H1 (cell line): ENCODE measurements around the gene CDK8. TPM values are rescaled to one million over a fixed set of nuclear protein-coding genes. Genes with fewer than 3 reads are reported as not detected.

Source experiments
- CTCF ChIA-PET: fragments of 300-600 bp; sonication (Branson Sonifier 250); formaldehyde crosslinking; loops from one replicate; lab custom pipeline; 2021; ENCODE audit not compliant: partially characterized antibody; lab: Charles Lee
- POLR2A ChIA-PET: fragments of 300-600 bp; sonication (Branson Sonifier 250); formaldehyde crosslinking; loops from one replicate; lab custom pipeline; 2021; ENCODE audit warnings: inconsistent platforms; ENCODE audit not compliant: partially characterized antibody; lab: Charles Lee
- DNase-seq, 2 experiments: peaks; one replicate each; pipeline versions ENCODE4 v3.0.0 to v3.0.0-alpha.2; 2010 to 2022; ENCODE audit warnings: low spot score in 2 of 2, low read depth in 1 of 2, mixed read lengths in 1 of 2
- FAIRE-seq: peaks from 2 replicates; lab custom pipeline; 2011; peaks lifted over from hg19 to GRCh38; lab: Jason Lieb, UNC
- H2AFZ ChIP-seq: 2 replicates; pipeline ENCODE4 v1.8.1; 2012; ENCODE audit warnings: low read length, inconsistent platforms
- H2AK5ac ChIP-seq: 2 replicates; pipeline ENCODE4 v1.6.1; 2013; ENCODE audit warnings: low read depth, low read length
- H2BK120ac ChIP-seq: replicated peaks from 2 replicates; pipeline ENCODE3; 2013; ENCODE audit warnings: low read depth, low read length, inconsistent platforms
- H2BK12ac ChIP-seq: 2 replicates; pipeline ENCODE4 v1.6.1; 2013; ENCODE audit warnings: low read depth, low read length
- H2BK15ac ChIP-seq: 2 replicates; pipeline ENCODE4 v1.6.1; 2013; ENCODE audit warnings: low read length
- H2BK20ac ChIP-seq: 2 replicates; pipeline ENCODE4 v1.6.1; 2013; ENCODE audit warnings: low read length
- H2BK5ac ChIP-seq: 2 replicates; pipeline ENCODE4 v1.6.1; 2013; ENCODE audit warnings: low read depth, low read length
- H3K14ac ChIP-seq: 2 replicates; pipeline ENCODE4 v1.6.1; 2013; ENCODE audit warnings: inconsistent platforms; ENCODE audit not compliant: insufficient read length
- H3K18ac ChIP-seq: 2 replicates; pipeline ENCODE4 v1.6.1; 2013; ENCODE audit warnings: low read length; ENCODE audit errors: extremely low read depth
- H3K23ac ChIP-seq: 2 replicates; pipeline ENCODE4 v1.6.1; 2013; ENCODE audit warnings: inconsistent platforms; ENCODE audit not compliant: insufficient read length
- H3K23me2 ChIP-seq: 2 replicates; pipeline ENCODE4 v1.6.1; 2013; ENCODE audit warnings: low read depth, low read length
- H3K27ac ChIP-seq: 2 replicates; pipeline ENCODE4 v1.6.1; 2011; ENCODE audit warnings: low read depth, low read length, inconsistent platforms
- H3K27me3 ChIP-seq, 4 experiments: replicated peaks in 1 of 4; 1 replicate in 1 of 4; 2 replicates in 3 of 4; pipeline versions ENCODE4 v1.6.1 to v1.8.1; 2011 to 2013; ENCODE audit warnings: low read length in 3 of 4, mild to moderate bottlenecking in 3 of 4, inconsistent platforms in 2 of 4, mixed read lengths in 2 of 4, moderate library complexity in 1 of 4; ENCODE audit not compliant: control insufficient read depth in 3 of 4, insufficient read depth in 3 of 4; ENCODE audit errors: extremely low read depth in 1 of 4
- H3K36me3 ChIP-seq, 4 experiments: 2 replicates each; pipeline versions ENCODE4 v1.6.1 to v1.8.1; 2011 to 2013; ENCODE audit warnings: mild to moderate bottlenecking in 4 of 4, low read length in 3 of 4, moderate library complexity in 2 of 4, control low read depth in 1 of 4, inconsistent platforms in 1 of 4; ENCODE audit not compliant: insufficient read depth in 4 of 4, control insufficient read depth in 2 of 4
- H3K4ac ChIP-seq: replicated peaks from 2 replicates; pipeline ENCODE3; 2013; ENCODE audit warnings: low read length, low read depth, mixed read lengths, inconsistent platforms; ENCODE audit not compliant: insufficient read length
- H3K4me1 ChIP-seq, 4 experiments: replicated peaks in 1 of 4; 1 replicate in 1 of 4; 2 replicates in 3 of 4; pipeline versions ENCODE4 v1.6.1 to v1.8.1; 2011 to 2013; ENCODE audit warnings: low read length in 3 of 4, inconsistent platforms in 2 of 4, mixed read lengths in 1 of 4; ENCODE audit not compliant: insufficient read depth in 4 of 4, control insufficient read depth in 3 of 4
- H3K4me2 ChIP-seq, 2 experiments: 2 replicates each; pipeline versions ENCODE4 v1.6.1 to v1.8.1; 2011 to 2013; ENCODE audit warnings: low read depth in 2 of 2, low read length in 2 of 2, control low read depth in 1 of 2, inconsistent platforms in 1 of 2, mild to moderate bottlenecking in 1 of 2; ENCODE audit not compliant: insufficient read depth in 1 of 2
- H3K4me3 ChIP-seq, 4 experiments: fragments of 200-600, 300-600 bp in 1 of 4; sonication (generic), shearing (Covaris generic), sonication (Bioruptor Twin) in 1 of 4; 2 replicates each; pipeline versions ENCODE4 v1.5.1 to v1.8.1; 2011 to 2016; ENCODE audit warnings: low read length in 4 of 4, low read depth in 3 of 4, control low read depth in 2 of 4, inconsistent platforms in 2 of 4, mild to moderate bottlenecking in 2 of 4, mixed read lengths in 1 of 4, moderate library complexity in 1 of 4; ENCODE audit not compliant: insufficient read depth in 2 of 4; ENCODE audit errors: extremely low read depth in 1 of 4
- H3K56ac ChIP-seq: replicated peaks from 2 replicates; pipeline ENCODE3; 2013; ENCODE audit warnings: low read depth, mild to moderate bottlenecking, mixed read lengths, low read length, inconsistent platforms; ENCODE audit not compliant: insufficient read length
- H3K79me1 ChIP-seq: 2 replicates; pipeline ENCODE4 v1.6.1; 2013; ENCODE audit warnings: low read depth, low read length, control low read depth
- H3K79me2 ChIP-seq, 2 experiments: 2 replicates each; pipeline versions ENCODE4 v1.6.1 to v1.8.1; 2012 to 2013; ENCODE audit warnings: low read length in 2 of 2, mild to moderate bottlenecking in 2 of 2, inconsistent platforms in 1 of 2; ENCODE audit not compliant: insufficient read depth in 2 of 2, control insufficient read depth in 1 of 2
- H3K9ac ChIP-seq, 4 experiments: replicated peaks in 1 of 4; 1 replicate in 1 of 4; 2 replicates in 3 of 4; pipeline versions ENCODE4 v1.6.1 to v1.8.1; 2011 to 2013; ENCODE audit warnings: low read depth in 3 of 4, low read length in 3 of 4, control low read depth in 2 of 4, mild to moderate bottlenecking in 2 of 4, moderate library complexity in 2 of 4, inconsistent platforms in 1 of 4; ENCODE audit errors: extremely low read depth in 1 of 4
- H3K9me3 ChIP-seq, 2 experiments: 2 replicates each; pipeline versions ENCODE4 v1.6.1 to v1.8.1; 2012 to 2013; ENCODE audit warnings: mild to moderate bottlenecking in 2 of 2, moderate library complexity in 2 of 2, control low read depth in 1 of 2, inconsistent platforms in 1 of 2, low read depth in 1 of 2, low read length in 1 of 2, mixed read lengths in 1 of 2; ENCODE audit not compliant: insufficient read depth in 2 of 2
- H4K20me1 ChIP-seq, 2 experiments: replicated peaks in 1 of 2; 2 replicates each; pipeline versions ENCODE3 to v1.8.1; 2011 to 2013; ENCODE audit warnings: inconsistent platforms in 2 of 2, low read length in 2 of 2, mild to moderate bottlenecking in 1 of 2; ENCODE audit not compliant: insufficient read depth in 2 of 2, control insufficient read depth in 1 of 2
- H4K5ac ChIP-seq: 2 replicates; pipeline ENCODE4 v1.6.1; 2013; ENCODE audit warnings: low read length, low read depth, mixed read lengths, inconsistent platforms; ENCODE audit not compliant: insufficient read length
- H4K8ac ChIP-seq: 2 replicates; pipeline ENCODE4 v1.8.0; 2013; ENCODE audit warnings: mild to moderate bottlenecking, moderate library complexity, low read length, inconsistent platforms; ENCODE audit not compliant: insufficient read depth; ENCODE audit errors: extremely low read depth
- H4K91ac ChIP-seq: replicated peaks from 2 replicates; pipeline ENCODE3; 2013; ENCODE audit warnings: low read length, mixed read lengths, inconsistent platforms; ENCODE audit not compliant: insufficient read length
- CEBPB ChIP-seq: IDR thresholded peaks from 2 replicates; pipeline ENCODE4 v1.6.1; 2012; ENCODE audit warnings: low read depth, low read length
- TAF1 ChIP-seq: IDR thresholded peaks from 2 replicates; pipeline ENCODE4 v1.6.1; 2011; ENCODE audit warnings: mild to moderate bottlenecking, low read depth, low read length
- WGBS, 2 experiments: shearing (Covaris generic) in 1 of 2; methylation state at CpG; one replicate each; pipeline versions ENCODE4 v1.1.6 to v1.1.7; 2013 to 2015; ENCODE audit warnings: low lambda C conversion rate in 2 of 2, mixed read lengths in 2 of 2, inconsistent platforms in 1 of 2, low coverage in 1 of 2, missing lambda C conversion rate in 1 of 2; ENCODE audit not compliant: insufficient replicate concordance in 2 of 2, insufficient coverage in 1 of 2, insufficient read length in 1 of 2; ENCODE audit errors: extremely low coverage in 1 of 2, missing lambda C conversion rate in 1 of 2; 5-methylcytosine and 5-hydroxymethylcytosine counted together
- polyA plus RNA-seq, 7 experiments: library from polyadenylated mRNA; depleted of rRNA in 3 of 7; stranded (reverse) in 5 of 7; unstranded in 2 of 7; fragments of >200 nt in 5 of 7; fragments of 200-250 nt in 2 of 7; gene quantifications; 1 replicate in 5 of 7; 2 replicates in 1 of 7; 4 replicates in 1 of 7; pipeline versions ENCODE4 v1.2.1 to v1.2.3, GENCODE V29; 2011 to 2013; ENCODE audit warnings: missing spikeins in 2 of 7, mixed read lengths in 2 of 7
- total RNA-seq: library from RNA; stranded (reverse); fragmentation: NEBNext Ultra II Directional; extraction: Animal tissue kit (Norgen Biotek cat#: 25700); gene quantifications from 2 replicates; pipeline ENCODE4 v1.2.1, GENCODE V29; 2021

The CDK8 gene
- total and polyA plus RNA-seq, 2 of the 8 experiments (the other 6 are each of a cell fraction or from before 2014, with no cell fraction given), result 22.1 to 25.6 TPM

- no peak overlapping the region for H3K9ac ChIP-seq
- no peak overlapping the region for H3K14ac ChIP-seq
- no peak overlapping the region for H2BK15ac ChIP-seq
- H2AFZ ChIP-seq, result no peak overlapping the region
- no peak overlapping the region for H3K4me3 ChIP-seq
- WGBS, 2 experiments, result 91% methylated on average over 6 of the region's 6 CpGs; no CpG with 5 or more reads in 1 of the 2 experiments
- TF ChIP-seq TAF1 (no peak), CEBPB (peak; percentile 40; the same call in 1 of the 2 replicates)
- H3K18ac ChIP-seq, result no peak overlapping the region
- CTCF ChIA-PET, result interaction anchor here (1.8 kb wide), 1 partner anchor 29 kb away, joined by 6 read pairs; no protein-coding TSS in a partner anchor
- no peak overlapping the region for H2BK20ac ChIP-seq
- no peaks in the 10 kb centered on the region for H3K27me3 ChIP-seq
- H3K4me1 ChIP-seq, result no peaks in the 10 kb centered on the region
- no peak overlapping the region; the same call in 1 of the 2 replicates for H4K8ac ChIP-seq
- no peak overlapping the region for H3K4ac ChIP-seq
- no peak overlapping the region for H2BK12ac ChIP-seq
- FAIRE-seq (no peak), DNase-seq (no peak)
- no peak overlapping the region for H4K91ac ChIP-seq
- H2AK5ac ChIP-seq, result no peak overlapping the region
- H3K23ac ChIP-seq, result no peak overlapping the region
- no peak overlapping the region for H3K4me2 ChIP-seq
- no peaks in the 10 kb centered on the region for H3K79me1 ChIP-seq
- no peak overlapping the region for H2BK5ac ChIP-seq
- H3K27ac ChIP-seq, result no peak overlapping the region
- no peak overlapping the region for H2BK120ac ChIP-seq
- H3K36me3 ChIP-seq, result peaks cover 9 to 52% (median 32%) of the 10 kb centered on the region in 4 experiments
- H3K56ac ChIP-seq, result no peak overlapping the region
- H3K23me2 ChIP-seq, result no peaks in the 10 kb centered on the region
- H4K20me1 ChIP-seq, result no peaks in the 10 kb centered on the region
- POLR2A ChIA-PET, result no interaction called here
- no peak overlapping the region for H4K5ac ChIP-seq
- no peaks in the 10 kb centered on the region for H3K79me2 ChIP-seq
- H3K9me3 ChIP-seq, result no peaks in the 10 kb centered on the region
Observed at GRCh38 chr13:26213982-26214381, 39.9 kb upstream of the CDK8 start.
